Right atrium auricular region (tissue), 2 donors: ENCODE results near the gene LRIT1. TPM values are rescaled to one million over a fixed set of nuclear protein-coding genes. Genes with fewer than 3 reads are reported as not detected.

Source experiments
- DNase-seq: peaks from one replicate; pipeline ENCODE4 v3.0.0-alpha.2; 2019; ENCODE audit warnings: low spot score
- H3K27ac ChIP-seq, 2 donors: fragments of 200-600 bp; sonication (generic); 1 replicate in 1 of 2; 2 replicates in 1 of 2; pipeline ENCODE4 v1.5.1; 2016 to 2019
- H3K27me3 ChIP-seq, 2 donors: fragments of 200-600 bp; sonication (generic); one replicate each; pipeline versions ENCODE4 v1.5.1 to v1.6.0; 2017 to 2019
- H3K36me3 ChIP-seq: fragments of 200-600 bp; sonication (generic); one replicate; pipeline ENCODE4 v1.5.1; 2016
- H3K4me1 ChIP-seq, 2 donors: fragments of 200-600 bp; sonication (generic); one replicate each; pipeline versions ENCODE4 v1.5.1 to v1.6.0; 2017 to 2019
- H3K4me3 ChIP-seq, 2 donors: fragments of 200-600 bp; sonication (generic); 1 replicate in 1 of 2; 2 replicates in 1 of 2; pipeline ENCODE4 v1.5.1; 2017 to 2019; ENCODE audit warnings: mild to moderate bottlenecking in 1 of 2, moderate library complexity in 1 of 2
- H3K9me3 ChIP-seq, 2 donors: fragments of 200-600 bp; sonication (generic); one replicate each; pipeline ENCODE4 v1.5.1; 2019
- CTCF ChIP-seq, 2 donors: fragments of 200-600 bp; sonication (generic); IDR thresholded peaks; one replicate each; pipeline ENCODE4 v1.5.1; 2019; ENCODE audit warnings: antibody characterized with exemption in 2 of 2
- total RNA-seq, 2 donors: library from RNA; depleted of rRNA; stranded (reverse); fragments of >200 nt; gene quantifications; one replicate each; pipeline ENCODE4 v1.1.0, GENCODE V29; 2016

LRIT1 gene
- total RNA-seq, 2 donors from 2014 or later: not detected

- Histone ChIP-seq H3K9me3 (no peaks in the 10 kb centered on the region), H3K4me1 (no peaks in the 10 kb centered on the region), H3K36me3 (no peaks in the 10 kb centered on the region), H3K4me3 (no peak overlapping the region), H3K27me3 (no peaks in the 10 kb centered on the region), H3K27ac (no peak overlapping the region)
- no peak for DNase-seq
- no peak for TF ChIP-seq CTCF (IDR thresholded peaks at IDR 0.05)
Observed at GRCh38 chr10:84233940-84234339, 7.4 kb downstream of the LRIT1 start.

DNA sequence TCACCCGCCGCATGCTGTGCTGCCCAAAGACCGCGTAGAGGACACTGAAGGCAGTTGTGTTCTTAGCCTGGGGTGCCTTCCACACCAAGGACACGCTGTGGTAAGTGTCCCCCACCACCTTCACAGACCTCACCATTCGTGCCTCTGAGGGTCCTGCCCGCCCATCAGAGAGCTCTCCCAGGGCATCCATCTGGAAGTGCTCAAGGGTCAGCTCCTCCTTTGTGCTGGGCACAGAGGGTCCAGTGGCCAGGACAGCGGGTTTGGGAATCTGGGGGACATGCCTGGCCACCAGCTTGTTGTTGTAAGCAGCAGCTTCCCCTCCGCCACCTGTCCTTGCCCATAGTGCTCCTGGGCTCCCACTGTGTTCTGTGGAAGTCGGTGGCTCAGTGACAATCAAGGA is 9.0 kb downstream of the LRIT1 start:
- Histone ChIP-seq H3K27me3 (no peaks in the 10 kb centered on the region), H3K36me3 (no peaks in the 10 kb centered on the region), H3K9me3 (no peaks in the 10 kb centered on the region), H3K4me1 (no peaks in the 10 kb centered on the region), H3K4me3 (no peak overlapping the region), H3K27ac (no peak overlapping the region)
- DNase-seq: no peak
- no peak for TF ChIP-seq CTCF (IDR thresholded peaks at IDR 0.05)

GRCh38 chr10:84230359-84230758 is 11.0 kb downstream of the LRIT1 start:
- no peak for TF ChIP-seq CTCF (IDR thresholded peaks at IDR 0.05)
- no peak overlapping the region for H3K4me3 ChIP-seq

DNA sequence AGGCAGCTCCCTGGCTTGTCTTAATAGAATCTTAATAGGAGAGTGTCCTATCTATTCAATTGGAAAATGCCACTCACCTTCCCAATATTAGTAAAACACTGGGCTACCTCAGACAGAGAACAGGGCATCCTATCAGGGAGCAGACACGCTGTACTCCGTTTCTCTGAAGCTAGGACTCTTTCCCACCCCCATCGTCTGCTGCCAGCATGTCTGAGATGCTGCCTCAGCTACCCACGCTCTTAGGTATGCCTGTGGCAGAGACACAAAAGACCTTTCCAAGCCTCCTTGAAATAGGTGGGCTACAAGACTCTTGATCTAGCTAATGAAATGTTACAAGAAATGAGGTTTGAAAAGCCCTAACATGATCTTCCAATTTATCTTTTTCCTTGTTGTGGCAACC is 13.5 kb downstream of the LRIT1 start:
- no peak for DNase-seq
- Histone ChIP-seq H3K27me3 (no peaks in the 10 kb centered on the region), H3K36me3 (no peaks in the 10 kb centered on the region), H3K27ac (no peak overlapping the region), H3K4me1 (no peaks in the 10 kb centered on the region), H3K4me3 (no peak overlapping the region), H3K9me3 (no peaks in the 10 kb centered on the region)
- no peak for TF ChIP-seq CTCF (IDR thresholded peaks at IDR 0.05)

More at GRCh38 chr10:84230359-84230758, 11.0 kb downstream of the LRIT1 start:
- DNase-seq: no peak
- Histone ChIP-seq H3K27ac (no peak overlapping the region), H3K9me3 (no peaks in the 10 kb centered on the region), H3K4me1 (no peaks in the 10 kb centered on the region), H3K27me3 (no peaks in the 10 kb centered on the region), H3K36me3 (no peaks in the 10 kb centered on the region)

GRCh38 chr10:84226616-84227015 is 14.7 kb downstream of the LRIT1 start:
- Histone ChIP-seq H3K4me1 (no peaks in the 10 kb centered on the region), H3K27me3 (no peaks in the 10 kb centered on the region), H3K4me3 (no peak overlapping the region), H3K36me3 (no peaks in the 10 kb centered on the region), H3K9me3 (no peaks in the 10 kb centered on the region), H3K27ac (no peak overlapping the region)
- no peak for DNase-seq
- no peak for TF ChIP-seq CTCF (IDR thresholded peaks at IDR 0.05)

DNA sequence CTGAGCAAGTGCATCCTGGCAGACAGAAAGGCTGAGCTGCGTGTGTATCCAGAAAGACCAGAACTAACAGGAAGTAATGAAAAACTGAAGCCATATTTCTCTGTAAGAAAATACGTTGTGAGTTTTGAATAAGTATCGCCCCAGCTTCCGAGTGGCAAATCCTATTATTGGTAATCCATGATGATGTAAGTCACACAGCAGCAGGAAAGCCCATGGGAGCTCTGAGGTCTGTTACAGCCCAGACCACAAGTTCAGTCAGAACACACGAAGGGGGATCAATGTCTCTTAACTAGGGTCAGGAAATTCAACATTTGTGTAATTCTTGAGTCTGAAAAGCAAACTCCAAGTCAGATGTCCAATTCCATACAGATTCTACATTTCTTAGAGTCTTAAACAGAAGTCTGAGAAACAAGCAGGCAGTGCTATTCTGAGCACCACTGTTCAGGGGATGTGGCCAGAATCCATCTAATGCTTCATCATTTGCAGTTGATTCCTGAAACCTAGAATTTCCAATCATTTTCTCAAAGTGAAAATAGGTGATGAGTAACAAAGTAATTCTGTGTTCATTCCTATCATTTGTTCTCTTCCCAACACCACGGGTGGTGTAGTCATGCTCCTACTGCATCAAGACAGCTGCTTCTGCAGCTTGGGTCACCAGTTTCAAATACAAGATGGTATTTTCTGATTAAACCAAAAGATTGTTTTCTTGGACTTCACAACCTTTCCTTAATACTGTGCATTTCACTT is 15.7 kb downstream of the LRIT1 start, which contains the start of gene LRIT2:
LRIT2 (minus strand) TSS at position 118 of the 747 bp plus-strand sequence; CDS start at position 94, 24 bp downstream.
- Histone ChIP-seq H3K9me3 (no peaks in the 10 kb centered on the region), H3K36me3 (no peaks in the 10 kb centered on the region), H3K27ac (no peak within 1 kb of the TSS), H3K4me3 (no peak within 1 kb of the TSS), H3K4me1 (no peaks in the 10 kb centered on the region), H3K27me3 (no peaks in the 10 kb centered on the region)
- TF ChIP-seq CTCF (IDR thresholded peaks at IDR 0.05): no peak
- DNase-seq: no peak
